ENCODE measurements around the gene PHIP. TPM values are rescaled to one million over a fixed set of nuclear protein-coding genes. Genes with fewer than 3 reads are reported as not detected.
"Not testable (repeated sequence)": the region's sequence is repeated elsewhere in the genome, so short reads cannot be mapped to it uniquely, and the experiment has no call there.

The PHIP gene
- total RNA-seq, 1 experiment from 2014 or later, result 29.0 TPM

GRCh38 chr6:78935553-78935952 is 142.5 kb downstream of the PHIP start:
- no peak for DNase-seq
- POLR2A ChIA-PET (ENCODE audit: unreplicated experiment), result no interaction called here
- no peak for TF ChIP-seq CTCF (conservative IDR thresholded peaks at IDR 0.05)

GRCh38 chr6:78925317-78925716 is 152.7 kb downstream of the PHIP start:
- no peaks in the 10 kb centered on the region for H3K9me2 ChIP-seq (ENCODE audit: insufficient read depth)
- no peaks in the 10 kb centered on the region for H3K36me3 ChIP-seq (ENCODE audit: low read depth)
- ChIA-PET CTCF (no interaction called here), POLR2A (ENCODE audit: unreplicated experiment) (no interaction called here)
- no peak for TF ChIP-seq CTCF (conservative IDR thresholded peaks at IDR 0.05)
- TF ChIP-seq EZH2 (IDR thresholded peaks at IDR 0.05; ENCODE audit: low read depth), result no peak
- H3K27me3 ChIP-seq (ENCODE audit: insufficient read depth, low read depth), result no peaks in the 10 kb centered on the region
- no peak overlapping the region for H2AFZ ChIP-seq
- no peak for DNase-seq
- no peak overlapping the region for H3K4me2 ChIP-seq
- no peak overlapping the region for H3K4me3 ChIP-seq
- H4K20me1 ChIP-seq (ENCODE audit: insufficient read depth), result no peaks in the 10 kb centered on the region
- intact Hi-C loops (cut with micrococcal nuclease; ENCODE audit: unreplicated experiment), result no loop called here
- peaks cover 3% of the 10 kb centered on the region; the same call in 1 of the 2 replicates for H3K9me3 ChIP-seq (ENCODE audit: insufficient read depth, low read depth)
- no peaks in the 10 kb centered on the region for H3K79me2 ChIP-seq (ENCODE audit: low read depth)
- no TSS peak for BruUV-seq (replicated peaks)
- no peaks in the 10 kb centered on the region for H3F3A ChIP-seq (ENCODE audit: insufficient read depth, low read depth)
- H3K27ac ChIP-seq, result no peak overlapping the region
- no peaks in the 10 kb centered on the region for H3K4me1 ChIP-seq (replicated peaks; ENCODE audit: insufficient read depth)

More at GRCh38 chr6:78935553-78935952, 142.5 kb downstream of the PHIP start:
- Histone ChIP-seq H2AFZ (no peak overlapping the region), H3K79me2 (ENCODE audit: low read depth) (no peaks in the 10 kb centered on the region), H3K36me3 (ENCODE audit: low read depth) (no peaks in the 10 kb centered on the region), H3K4me3 (no peak overlapping the region), H3K4me2 (no peak overlapping the region), H3K9me3 (ENCODE audit: insufficient read depth, low read depth) (no peaks in the 10 kb centered on the region), H3K9me2 (ENCODE audit: insufficient read depth) (no peaks in the 10 kb centered on the region), H3K27ac (no peak overlapping the region), H3F3A (ENCODE audit: insufficient read depth, low read depth) (no peaks in the 10 kb centered on the region), H4K20me1 (ENCODE audit: insufficient read depth) (no peaks in the 10 kb centered on the region), H3K4me1 (replicated peaks; ENCODE audit: insufficient read depth) (no peaks in the 10 kb centered on the region), H3K27me3 (ENCODE audit: insufficient read depth, low read depth) (no peaks in the 10 kb centered on the region)
- CTCF ChIA-PET, result no interaction called here
- intact Hi-C loops (cut with micrococcal nuclease; ENCODE audit: unreplicated experiment), result no loop called here
- BruUV-seq (replicated peaks), result no TSS peak

- H3K9me3 ChIP-seq (ENCODE audit: insufficient read depth, low read depth); H3K27me3 ChIP-seq (ENCODE audit: insufficient read depth, low read depth); POLR2A ChIA-PET (ENCODE audit: unreplicated experiment); H2AFZ ChIP-seq; H3K4me2 ChIP-seq; H3K36me3 ChIP-seq (ENCODE audit: low read depth); H3K27ac ChIP-seq; intact Hi-C loops (cut with micrococcal nuclease; ENCODE audit: unreplicated experiment); H4K20me1 ChIP-seq (ENCODE audit: insufficient read depth); H3F3A ChIP-seq (ENCODE audit: insufficient read depth, low read depth); H3K4me3 ChIP-seq; DNase-seq; BruUV-seq (replicated peaks); H3K9me2 ChIP-seq (ENCODE audit: insufficient read depth); CTCF ChIA-PET; H3K79me2 ChIP-seq (ENCODE audit: low read depth); H3K4me1 ChIP-seq (replicated peaks; ENCODE audit: insufficient read depth): not testable (repeated sequence)
Measured at GRCh38 chr6:78921168-78921567, 156.9 kb downstream of the PHIP start.

- peaks cover 4% of the 10 kb centered on the region; the same call in 1 of the 2 replicates for H3K9me3 ChIP-seq (ENCODE audit: insufficient read depth, low read depth)
- CTCF ChIA-PET, result no interaction called here
Measured at GRCh38 chr6:78917788-78918187, 160.3 kb downstream of the PHIP start.

More at GRCh38 chr6:78917788-78918187, 160.3 kb downstream of the PHIP start:
- no peaks in the 10 kb centered on the region for H3K36me3 ChIP-seq (ENCODE audit: low read depth)
- no peak for TF ChIP-seq CTCF (conservative IDR thresholded peaks at IDR 0.05)
- TF ChIP-seq EZH2 (IDR thresholded peaks at IDR 0.05; ENCODE audit: low read depth), result no peak
- H3K79me2 ChIP-seq (ENCODE audit: low read depth), result no peaks in the 10 kb centered on the region
- H4K20me1 ChIP-seq (ENCODE audit: insufficient read depth), result no peaks in the 10 kb centered on the region
- no TSS peak for BruUV-seq (replicated peaks)
- H3K4me3 ChIP-seq, result no peak overlapping the region
- H3K27ac ChIP-seq, result no peak overlapping the region
- H3K4me1 ChIP-seq (replicated peaks; ENCODE audit: insufficient read depth), result no peaks in the 10 kb centered on the region
- intact Hi-C loops (cut with micrococcal nuclease; ENCODE audit: unreplicated experiment), result no loop called here
- no peak for DNase-seq
- no peak overlapping the region for H3K4me2 ChIP-seq
- H3F3A ChIP-seq (ENCODE audit: insufficient read depth, low read depth), result no peaks in the 10 kb centered on the region
- H2AFZ ChIP-seq, result no peak overlapping the region
- POLR2A ChIA-PET (ENCODE audit: unreplicated experiment), result no interaction called here
- H3K9me2 ChIP-seq (ENCODE audit: insufficient read depth), result no peaks in the 10 kb centered on the region
- no peaks in the 10 kb centered on the region for H3K27me3 ChIP-seq (ENCODE audit: insufficient read depth, low read depth)

All from PC-9 (cell line).